ENCODE results near the gene HSD17B3. TPM values are rescaled to one million over a fixed set of nuclear protein-coding genes. Genes with fewer than 3 reads are reported as not detected.

The HSD17B3 gene
- polyA plus RNA-seq, 1 of the 3 experiments (the other 2 are of a cell fraction) = 0.51 TPM

DNA sequence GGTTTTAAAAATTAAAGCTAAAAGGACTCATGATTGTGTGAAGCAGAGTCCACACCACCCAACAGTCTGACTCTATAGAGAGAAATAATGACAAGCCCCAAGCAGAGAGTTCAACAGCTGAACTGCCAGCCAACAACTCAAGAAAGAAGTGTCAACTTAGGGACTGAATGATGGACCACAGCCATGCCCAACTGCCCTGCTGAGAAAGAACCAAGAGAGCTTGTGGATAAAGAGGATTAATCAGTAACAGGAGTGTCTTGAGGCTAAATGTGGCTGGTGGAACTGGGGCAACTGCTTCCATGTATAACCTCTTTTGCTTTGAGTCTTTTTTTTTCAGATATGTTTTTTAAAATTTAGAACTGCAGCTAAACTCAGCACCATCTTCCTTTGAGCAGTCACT is 109.3 kb downstream of the HSD17B3 start:
- Histone ChIP-seq H3K4me3 (ENCODE audit: low read depth in 2 of 2, low read length in 1 of 2) (no peak overlapping the region), H3K4me1 (ENCODE audit: control insufficient read depth in 1 of 2, insufficient read depth in 2 of 2, low read depth in 1 of 2, low read length in 1 of 2) (no peaks in the 10 kb centered on the region), H3K27me3 (ENCODE audit: insufficient read depth) (no peaks in the 10 kb centered on the region), H3F3A (replicated peaks; ENCODE audit: insufficient read depth) (no peaks in the 10 kb centered on the region), H2AFZ (ENCODE audit: low read depth) (no peak overlapping the region), H3K9ac (no peak overlapping the region), H3K27ac (ENCODE audit: low read depth in 2 of 2, low read length in 1 of 2) (no peak overlapping the region), H3K4me2 (no peak overlapping the region), H3K36me3 (replicated peaks in 1 of 2; ENCODE audit: control insufficient read depth in 1 of 2, insufficient read depth in 2 of 2, low read length in 1 of 2) (no peaks in the 10 kb centered on the region), H3K9me3 (no peaks in the 10 kb centered on the region), H3K79me2 (ENCODE audit: insufficient read depth) (no peaks in the 10 kb centered on the region), H3K9me2 (no peaks in the 10 kb centered on the region), H4K20me1 (ENCODE audit: insufficient read depth) (no peaks in the 10 kb centered on the region)
- DNase-seq = no peak
- ChIA-PET CTCF (no interaction called here), POLR2A (no interaction called here)
- TF ChIP-seq, protein P1, sequence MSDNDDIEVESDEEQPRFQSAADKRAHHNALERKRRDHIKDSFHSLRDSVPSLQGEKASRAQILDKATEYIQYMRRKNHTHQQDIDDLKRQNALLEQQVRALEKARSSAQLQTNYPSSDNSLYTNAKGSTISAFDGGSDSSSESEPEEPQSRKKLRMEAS (IDR thresholded peaks at IDR 0.05; ENCODE audit: low read depth) = no peak
- TF ChIP-seq YY1 (IDR thresholded peaks at IDR 0.05; ENCODE audit: low read depth) (no peak), EZH2phosphoT487 (IDR thresholded peaks at IDR 0.05; ENCODE audit: borderline replicate concordance, low read depth) (no peak), RFX5 (IDR thresholded peaks at IDR 0.05; ENCODE audit: low read length) (no peak), FOXJ3 (CRISPR knock-in tag; IDR thresholded peaks at IDR 0.05) (no peak), SIN3A (IDR thresholded peaks at IDR 0.05; ENCODE audit: borderline replicate concordance, low read depth, low read length) (no peak), TEAD4 (IDR thresholded peaks at IDR 0.05; ENCODE audit: borderline replicate concordance, insufficient read depth) (no peak), RXRA (IDR thresholded peaks at IDR 0.05; ENCODE audit: borderline replicate concordance, low read depth) (no peak), JUND (IDR thresholded peaks at IDR 0.05) (no peak), POLR2AphosphoS5 (IDR thresholded peaks at IDR 0.05; ENCODE audit: low read depth, low read length) (no peak)
- TF ChIP-seq, protein P2, sequence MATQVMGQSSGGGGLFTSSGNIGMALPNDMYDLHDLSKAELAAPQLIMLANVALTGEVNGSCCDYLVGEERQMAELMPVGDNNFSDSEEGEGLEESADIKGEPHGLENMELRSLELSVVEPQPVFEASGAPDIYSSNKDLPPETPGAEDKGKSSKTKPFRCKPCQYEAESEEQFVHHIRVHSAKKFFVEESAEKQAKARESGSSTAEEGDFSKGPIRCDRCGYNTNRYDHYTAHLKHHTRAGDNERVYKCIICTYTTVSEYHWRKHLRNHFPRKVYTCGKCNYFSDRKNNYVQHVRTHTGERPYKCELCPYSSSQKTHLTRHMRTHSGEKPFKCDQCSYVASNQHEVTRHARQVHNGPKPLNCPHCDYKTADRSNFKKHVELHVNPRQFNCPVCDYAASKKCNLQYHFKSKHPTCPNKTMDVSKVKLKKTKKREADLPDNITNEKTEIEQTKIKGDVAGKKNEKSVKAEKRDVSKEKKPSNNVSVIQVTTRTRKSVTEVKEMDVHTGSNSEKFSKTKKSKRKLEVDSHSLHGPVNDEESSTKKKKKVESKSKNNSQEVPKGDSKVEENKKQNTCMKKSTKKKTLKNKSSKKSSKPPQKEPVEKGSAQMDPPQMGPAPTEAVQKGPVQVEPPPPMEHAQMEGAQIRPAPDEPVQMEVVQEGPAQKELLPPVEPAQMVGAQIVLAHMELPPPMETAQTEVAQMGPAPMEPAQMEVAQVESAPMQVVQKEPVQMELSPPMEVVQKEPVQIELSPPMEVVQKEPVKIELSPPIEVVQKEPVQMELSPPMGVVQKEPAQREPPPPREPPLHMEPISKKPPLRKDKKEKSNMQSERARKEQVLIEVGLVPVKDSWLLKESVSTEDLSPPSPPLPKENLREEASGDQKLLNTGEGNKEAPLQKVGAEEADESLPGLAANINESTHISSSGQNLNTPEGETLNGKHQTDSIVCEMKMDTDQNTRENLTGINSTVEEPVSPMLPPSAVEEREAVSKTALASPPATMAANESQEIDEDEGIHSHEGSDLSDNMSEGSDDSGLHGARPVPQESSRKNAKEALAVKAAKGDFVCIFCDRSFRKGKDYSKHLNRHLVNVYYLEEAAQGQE (IDR thresholded peaks at IDR 0.05; ENCODE audit: low read depth, low read length) = no peak
- TF ChIP-seq, protein P3, sequence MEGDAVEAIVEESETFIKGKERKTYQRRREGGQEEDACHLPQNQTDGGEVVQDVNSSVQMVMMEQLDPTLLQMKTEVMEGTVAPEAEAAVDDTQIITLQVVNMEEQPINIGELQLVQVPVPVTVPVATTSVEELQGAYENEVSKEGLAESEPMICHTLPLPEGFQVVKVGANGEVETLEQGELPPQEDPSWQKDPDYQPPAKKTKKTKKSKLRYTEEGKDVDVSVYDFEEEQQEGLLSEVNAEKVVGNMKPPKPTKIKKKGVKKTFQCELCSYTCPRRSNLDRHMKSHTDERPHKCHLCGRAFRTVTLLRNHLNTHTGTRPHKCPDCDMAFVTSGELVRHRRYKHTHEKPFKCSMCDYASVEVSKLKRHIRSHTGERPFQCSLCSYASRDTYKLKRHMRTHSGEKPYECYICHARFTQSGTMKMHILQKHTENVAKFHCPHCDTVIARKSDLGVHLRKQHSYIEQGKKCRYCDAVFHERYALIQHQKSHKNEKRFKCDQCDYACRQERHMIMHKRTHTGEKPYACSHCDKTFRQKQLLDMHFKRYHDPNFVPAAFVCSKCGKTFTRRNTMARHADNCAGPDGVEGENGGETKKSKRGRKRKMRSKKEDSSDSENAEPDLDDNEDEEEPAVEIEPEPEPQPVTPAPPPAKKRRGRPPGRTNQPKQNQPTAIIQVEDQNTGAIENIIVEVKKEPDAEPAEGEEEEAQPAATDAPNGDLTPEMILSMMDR (IDR thresholded peaks at IDR 0.05) = no peak
- TF ChIP-seq, protein P4, sequence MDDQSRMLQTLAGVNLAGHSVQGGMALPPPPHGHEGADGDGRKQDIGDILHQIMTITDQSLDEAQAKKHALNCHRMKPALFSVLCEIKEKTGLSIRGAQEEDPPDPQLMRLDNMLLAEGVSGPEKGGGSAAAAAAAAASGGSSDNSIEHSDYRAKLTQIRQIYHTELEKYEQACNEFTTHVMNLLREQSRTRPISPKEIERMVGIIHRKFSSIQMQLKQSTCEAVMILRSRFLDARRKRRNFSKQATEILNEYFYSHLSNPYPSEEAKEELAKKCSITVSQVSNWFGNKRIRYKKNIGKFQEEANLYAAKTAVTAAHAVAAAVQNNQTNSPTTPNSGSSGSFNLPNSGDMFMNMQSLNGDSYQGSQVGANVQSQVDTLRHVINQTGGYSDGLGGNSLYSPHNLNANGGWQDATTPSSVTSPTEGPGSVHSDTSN (IDR thresholded peaks at IDR 0.05) = no peak
- TF ChIP-seq, protein P5, sequence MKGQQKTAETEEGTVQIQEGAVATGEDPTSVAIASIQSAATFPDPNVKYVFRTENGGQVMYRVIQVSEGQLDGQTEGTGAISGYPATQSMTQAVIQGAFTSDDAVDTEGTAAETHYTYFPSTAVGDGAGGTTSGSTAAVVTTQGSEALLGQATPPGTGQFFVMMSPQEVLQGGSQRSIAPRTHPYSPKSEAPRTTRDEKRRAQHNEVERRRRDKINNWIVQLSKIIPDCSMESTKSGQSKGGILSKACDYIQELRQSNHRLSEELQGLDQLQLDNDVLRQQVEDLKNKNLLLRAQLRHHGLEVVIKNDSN (IDR thresholded peaks at IDR 0.05; ENCODE audit: borderline replicate concordance, low read depth) = no peak
- TF ChIP-seq, protein P6, sequence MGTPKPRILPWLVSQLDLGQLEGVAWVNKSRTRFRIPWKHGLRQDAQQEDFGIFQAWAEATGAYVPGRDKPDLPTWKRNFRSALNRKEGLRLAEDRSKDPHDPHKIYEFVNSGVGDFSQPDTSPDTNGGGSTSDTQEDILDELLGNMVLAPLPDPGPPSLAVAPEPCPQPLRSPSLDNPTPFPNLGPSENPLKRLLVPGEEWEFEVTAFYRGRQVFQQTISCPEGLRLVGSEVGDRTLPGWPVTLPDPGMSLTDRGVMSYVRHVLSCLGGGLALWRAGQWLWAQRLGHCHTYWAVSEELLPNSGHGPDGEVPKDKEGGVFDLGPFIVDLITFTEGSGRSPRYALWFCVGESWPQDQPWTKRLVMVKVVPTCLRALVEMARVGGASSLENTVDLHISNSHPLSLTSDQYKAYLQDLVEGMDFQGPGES (IDR thresholded peaks at IDR 0.05; ENCODE audit: low read depth, low read length) = no peak

Measured in SK-N-SH (cell line).